Measurements from ENCODE around the gene BYSL. TPM values are rescaled to one million over a fixed set of nuclear protein-coding genes. Genes with fewer than 3 reads are reported as not detected.

Gene BYSL
- polyA plus RNA-seq, 2 of the 4 experiments (the other 2 are of a cell fraction): 28.8 to 61.8 TPM

DNA sequence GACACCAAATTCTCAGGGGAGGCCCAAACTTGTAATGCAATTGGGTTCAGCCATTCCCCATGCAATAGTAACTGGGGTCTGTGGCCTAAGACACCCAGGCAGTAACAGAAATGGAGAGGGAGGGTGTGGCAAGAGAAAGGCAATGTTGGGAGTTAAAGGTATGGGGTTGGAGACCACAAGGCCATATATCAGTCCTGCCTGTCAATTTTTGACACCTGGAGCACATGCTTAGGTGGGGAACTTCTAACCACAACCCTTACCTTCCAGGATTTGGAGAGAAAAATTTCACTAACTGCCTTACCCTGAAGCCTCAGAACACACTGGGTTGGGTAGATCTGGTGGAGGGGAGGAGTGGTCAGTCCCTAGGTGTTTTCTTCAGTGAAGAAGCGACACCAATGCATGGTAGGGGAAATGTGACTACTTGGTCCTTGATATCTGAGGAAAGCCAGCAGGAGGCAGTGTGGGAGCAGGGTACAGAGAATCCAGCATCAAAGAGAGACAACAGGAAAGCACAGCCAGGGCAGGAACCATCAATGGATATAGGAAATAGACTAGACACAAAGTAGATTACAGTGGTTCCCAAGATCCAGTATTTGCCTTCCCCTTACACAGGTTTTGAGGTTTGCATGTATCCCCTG lies 19.3 kb upstream of the BYSL start:
- H3K4me3 ChIP-seq: no peak overlapping the region
- no peak overlapping the region for H3K4me2 ChIP-seq
- ATAC-seq (peak in 1 of 2 experiments; percentile 65; a peak in 3 of 6 replicates), DNase-seq (ENCODE audit: low read depth in 1 of 2, low spot score in 1 of 2) (peak in 1 of 2 experiments; percentile 52), FAIRE-seq (no peak)
- CTCF ChIA-PET: interaction anchor here (0.9 to 1.5 kb wide), 3 partner anchors 19 to 142 kb away, joined by 3 to 5 read pairs (median 3); partner anchors contain the start of genes BYSL and MED20
- POLR2A ChIA-PET: no interaction called here
- H3K9me3 ChIP-seq: no peaks in the 10 kb centered on the region
- H3K4me1 ChIP-seq: no peaks in the 10 kb centered on the region
- TF ChIP-seq SMC3 (IDR thresholded peaks at IDR 0.05): peak; percentile 22; the same call in 1 of the 3 replicates
- TF ChIP-seq HDAC2 (IDR thresholded peaks at IDR 0.05): no peak
- TF ChIP-seq RNF2 (IDR thresholded peaks at IDR 0.05; ENCODE audit: borderline replicate concordance, low read depth): no peak
- TF ChIP-seq RARB (CRISPR knock-in tag; IDR thresholded peaks at IDR 0.05): no peak
- no peak for TF ChIP-seq HOXA7 (CRISPR knock-in tag; IDR thresholded peaks at IDR 0.05)
- TF ChIP-seq ZNF302 (CRISPR knock-in tag; IDR thresholded peaks at IDR 0.05): no peak
- TF ChIP-seq EP300 (IDR thresholded peaks at IDR 0.05): no peak
- TF ChIP-seq RAD21 (conservative IDR thresholded peaks at IDR 0.05 in 1 of 2, IDR thresholded peaks at IDR 0.05 in 1 of 2): peak in 1 of 2 experiments; percentile 55; a peak in 4 of 5 replicates
- TF ChIP-seq HMGXB4 (CRISPR knock-in tag; IDR thresholded peaks at IDR 0.05; ENCODE audit: borderline replicate concordance): no peak
- TF ChIP-seq, protein P1, sequence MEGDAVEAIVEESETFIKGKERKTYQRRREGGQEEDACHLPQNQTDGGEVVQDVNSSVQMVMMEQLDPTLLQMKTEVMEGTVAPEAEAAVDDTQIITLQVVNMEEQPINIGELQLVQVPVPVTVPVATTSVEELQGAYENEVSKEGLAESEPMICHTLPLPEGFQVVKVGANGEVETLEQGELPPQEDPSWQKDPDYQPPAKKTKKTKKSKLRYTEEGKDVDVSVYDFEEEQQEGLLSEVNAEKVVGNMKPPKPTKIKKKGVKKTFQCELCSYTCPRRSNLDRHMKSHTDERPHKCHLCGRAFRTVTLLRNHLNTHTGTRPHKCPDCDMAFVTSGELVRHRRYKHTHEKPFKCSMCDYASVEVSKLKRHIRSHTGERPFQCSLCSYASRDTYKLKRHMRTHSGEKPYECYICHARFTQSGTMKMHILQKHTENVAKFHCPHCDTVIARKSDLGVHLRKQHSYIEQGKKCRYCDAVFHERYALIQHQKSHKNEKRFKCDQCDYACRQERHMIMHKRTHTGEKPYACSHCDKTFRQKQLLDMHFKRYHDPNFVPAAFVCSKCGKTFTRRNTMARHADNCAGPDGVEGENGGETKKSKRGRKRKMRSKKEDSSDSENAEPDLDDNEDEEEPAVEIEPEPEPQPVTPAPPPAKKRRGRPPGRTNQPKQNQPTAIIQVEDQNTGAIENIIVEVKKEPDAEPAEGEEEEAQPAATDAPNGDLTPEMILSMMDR (IDR thresholded peaks at IDR 0.05): peak; percentile 31
- TF ChIP-seq SREBF2 (IDR thresholded peaks at IDR 0.05): no peak
- no peak for TF ChIP-seq ESRRA (IDR thresholded peaks at IDR 0.05; ENCODE audit: borderline replicate concordance, low read length)
- no peak for TF ChIP-seq JUN (IDR thresholded peaks at IDR 0.05)
- TF ChIP-seq MYC (IDR thresholded peaks at IDR 0.05; ENCODE audit: borderline replicate concordance, low read length): no peak
- TF ChIP-seq PHF8 (IDR thresholded peaks at IDR 0.05; ENCODE audit: borderline replicate concordance, low read depth): no peak
- no peak for TF ChIP-seq CHD2 (IDR thresholded peaks at IDR 0.05; ENCODE audit: low read length, partially characterized antibody)
- TF ChIP-seq MAX (IDR thresholded peaks at IDR 0.05): no peak
- no peak for TF ChIP-seq POLR2A (IDR thresholded peaks at IDR 0.05; ENCODE audit: low read length)
- no peak for TF ChIP-seq HES2 (IDR thresholded peaks at IDR 0.05)
- TF ChIP-seq CEBPB (IDR thresholded peaks at IDR 0.05): no peak
- 100% methylated on average over 1 of the region's 1 CpG for WGBS (ENCODE audit: missing lambda C conversion rate)
- H3K27ac ChIP-seq: no peak overlapping the region

GRCh38 chr6:41909727-41910126 lies 11.6 kb upstream of the BYSL start:
- WGBS (ENCODE audit: missing lambda C conversion rate): 96% methylated on average over 1 of the region's 1 CpG
- no peak for FAIRE-seq
- no peak for ATAC-seq
- H3K4me3 ChIP-seq: no peak overlapping the region
- no peak for DNase-seq (ENCODE audit: low read depth in 1 of 2, low spot score in 1 of 2)
- H3K4me2 ChIP-seq: no peak overlapping the region
- CTCF ChIA-PET: interaction anchor here (1.3 kb wide), 1 partner anchor 11 kb away, joined by 7 read pairs; the partner anchor contains the start of genes BYSL and MED20
- H3K4me1 ChIP-seq: no peaks in the 10 kb centered on the region
- no peak overlapping the region for H3K27ac ChIP-seq
- POLR2A ChIA-PET: no interaction called here
- no peaks in the 10 kb centered on the region for H3K9me3 ChIP-seq
- TF ChIP-seq CHD2 (IDR thresholded peaks at IDR 0.05; ENCODE audit: low read length, partially characterized antibody) (no peak), FOSL2 (IDR thresholded peaks at IDR 0.05) (no peak), FOSL2 (CRISPR knock-in tag; IDR thresholded peaks at IDR 0.05) (no peak), EP300 (IDR thresholded peaks at IDR 0.05) (no peak), ZC3H11A (IDR thresholded peaks at IDR 0.05) (no peak), HOXB5 (CRISPR knock-in tag; IDR thresholded peaks at IDR 0.05) (no peak), JUNB (IDR thresholded peaks at IDR 0.05) (no peak), ESRRA (IDR thresholded peaks at IDR 0.05; ENCODE audit: borderline replicate concordance, low read length) (no peak), CBX8 (IDR thresholded peaks at IDR 0.05) (no peak), GATA3 (IDR thresholded peaks at IDR 0.05; ENCODE audit: borderline replicate concordance) (no peak), NPAS2 (CRISPR knock-in tag; IDR thresholded peaks at IDR 0.05; ENCODE audit: borderline replicate concordance) (no peak), KDM5A (IDR thresholded peaks at IDR 0.05) (no peak)
- TF ChIP-seq, protein P2, sequence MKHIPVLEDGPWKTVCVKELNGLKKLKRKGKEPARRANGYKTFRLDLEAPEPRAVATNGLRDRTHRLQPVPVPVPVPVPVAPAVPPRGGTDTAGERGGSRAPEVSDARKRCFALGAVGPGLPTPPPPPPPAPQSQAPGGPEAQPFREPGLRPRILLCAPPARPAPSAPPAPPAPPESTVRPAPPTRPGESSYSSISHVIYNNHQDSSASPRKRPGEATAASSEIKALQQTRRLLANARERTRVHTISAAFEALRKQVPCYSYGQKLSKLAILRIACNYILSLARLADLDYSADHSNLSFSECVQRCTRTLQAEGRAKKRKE (CRISPR knock-in tag; IDR thresholded peaks at IDR 0.05; ENCODE audit: low read depth): no peak
- TF ChIP-seq, protein P3, sequence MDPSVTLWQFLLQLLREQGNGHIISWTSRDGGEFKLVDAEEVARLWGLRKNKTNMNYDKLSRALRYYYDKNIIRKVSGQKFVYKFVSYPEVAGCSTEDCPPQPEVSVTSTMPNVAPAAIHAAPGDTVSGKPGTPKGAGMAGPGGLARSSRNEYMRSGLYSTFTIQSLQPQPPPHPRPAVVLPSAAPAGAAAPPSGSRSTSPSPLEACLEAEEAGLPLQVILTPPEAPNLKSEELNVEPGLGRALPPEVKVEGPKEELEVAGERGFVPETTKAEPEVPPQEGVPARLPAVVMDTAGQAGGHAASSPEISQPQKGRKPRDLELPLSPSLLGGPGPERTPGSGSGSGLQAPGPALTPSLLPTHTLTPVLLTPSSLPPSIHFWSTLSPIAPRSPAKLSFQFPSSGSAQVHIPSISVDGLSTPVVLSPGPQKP (IDR thresholded peaks at IDR 0.05; ENCODE audit: low read depth, low read length): no peak
- TF ChIP-seq, protein P4, sequence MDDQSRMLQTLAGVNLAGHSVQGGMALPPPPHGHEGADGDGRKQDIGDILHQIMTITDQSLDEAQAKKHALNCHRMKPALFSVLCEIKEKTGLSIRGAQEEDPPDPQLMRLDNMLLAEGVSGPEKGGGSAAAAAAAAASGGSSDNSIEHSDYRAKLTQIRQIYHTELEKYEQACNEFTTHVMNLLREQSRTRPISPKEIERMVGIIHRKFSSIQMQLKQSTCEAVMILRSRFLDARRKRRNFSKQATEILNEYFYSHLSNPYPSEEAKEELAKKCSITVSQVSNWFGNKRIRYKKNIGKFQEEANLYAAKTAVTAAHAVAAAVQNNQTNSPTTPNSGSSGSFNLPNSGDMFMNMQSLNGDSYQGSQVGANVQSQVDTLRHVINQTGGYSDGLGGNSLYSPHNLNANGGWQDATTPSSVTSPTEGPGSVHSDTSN (IDR thresholded peaks at IDR 0.05): no peak
